Glutamatergic neuron (in vitro differentiated cells): ENCODE results near the gene RNF26. TPM values are rescaled to one million over a fixed set of nuclear protein-coding genes. Genes with fewer than 3 reads are reported as not detected.

Experiments
- DNase-seq: peaks from one replicate; pipeline ENCODE4 v3.0.0; 2022
- H3K27ac Mint-ChIP-seq: one replicate; pipeline ENCODE4 v1.8.0; 2020; ENCODE audit warnings: mild to moderate bottlenecking, mixed read lengths, inconsistent platforms; ENCODE audit not compliant: unreplicated experiment
- H3K27me3 Mint-ChIP-seq: one replicate; pipeline ENCODE4 v1.8.0; 2020; ENCODE audit warnings: mild to moderate bottlenecking, moderate library complexity, mixed read lengths, inconsistent platforms; ENCODE audit not compliant: unreplicated experiment
- H3K36me3 Mint-ChIP-seq: one replicate; pipeline ENCODE4 v1.8.0; 2020; ENCODE audit warnings: mild to moderate bottlenecking, mixed read lengths, inconsistent platforms; ENCODE audit not compliant: unreplicated experiment
- H3K4me1 Mint-ChIP-seq: one replicate; pipeline ENCODE4 v1.8.0; 2020; ENCODE audit warnings: mild to moderate bottlenecking, low read depth, mixed read lengths, inconsistent platforms; ENCODE audit not compliant: unreplicated experiment
- H3K4me3 Mint-ChIP-seq: one replicate; pipeline ENCODE4 v1.8.0; 2020; ENCODE audit warnings: mild to moderate bottlenecking, mixed read lengths, inconsistent platforms; ENCODE audit not compliant: unreplicated experiment
- H3K9me3 Mint-ChIP-seq: one replicate; pipeline ENCODE4 v1.8.0; 2020; ENCODE audit warnings: mild to moderate bottlenecking, moderate library complexity, mixed read lengths, inconsistent platforms; ENCODE audit not compliant: unreplicated experiment
- total RNA-seq: library from RNA; stranded (reverse); fragmentation: NEBNext Ultra II Directional; extraction: Animal tissue kit (Norgen Biotek cat#: 25700); gene quantifications from one replicate; pipeline ENCODE4 v1.2.1, GENCODE V29; 2021; ENCODE audit not compliant: unreplicated experiment
- TF ChIP-seq, protein P1 (sequence below): fragments of 200-600 bp; sonication (generic); IDR thresholded peaks from one replicate; pipeline ENCODE4 v1.5.0; 2021; ENCODE audit not compliant: partially characterized antibody, unreplicated experiment

The RNF26 gene
- total RNA-seq, 1 donor from 2014 or later = 20.6 TPM

DNA sequence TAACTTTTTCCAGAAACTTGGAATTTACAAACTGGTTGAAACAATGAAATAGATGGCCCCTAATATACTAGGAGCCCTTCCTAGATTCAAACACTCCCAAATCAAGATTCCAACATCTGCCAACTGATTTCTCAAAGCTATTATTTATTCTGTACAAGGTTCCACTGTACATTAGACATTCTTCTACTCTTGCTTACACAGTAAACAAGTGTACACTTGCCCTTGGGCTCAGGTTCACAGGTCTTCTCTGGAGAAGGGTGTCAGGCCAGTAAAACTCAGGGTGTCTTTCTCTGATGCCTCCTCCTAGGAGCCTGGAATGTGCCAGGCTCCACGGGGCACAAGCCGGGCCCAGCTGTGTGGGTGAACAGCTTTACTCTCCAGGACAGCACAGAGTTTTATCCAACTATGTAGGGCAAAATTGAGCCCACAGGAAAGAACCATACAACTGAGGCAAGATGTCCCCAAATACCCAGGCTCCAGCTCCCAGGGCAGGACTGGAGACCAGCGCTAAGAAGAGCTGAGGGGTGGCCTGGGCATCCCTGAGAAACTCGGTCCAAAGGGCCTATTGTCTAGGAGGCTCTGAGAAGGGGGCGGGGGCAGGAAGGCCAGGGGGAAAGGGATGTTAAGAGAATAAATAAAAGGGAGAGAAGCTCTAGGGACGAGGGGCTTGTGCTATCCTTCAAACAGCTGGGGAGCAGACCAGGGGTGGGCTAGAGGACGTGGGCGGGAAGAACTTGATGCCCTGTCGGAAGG lies 20.9 kb downstream of the RNF26 start:
- Mint-ChIP-seq H3K27me3 (peaks cover 9% of the 10 kb centered on the region), H3K36me3 (peaks cover 5% of the 10 kb centered on the region), H3K9me3 (peaks cover 8% of the 10 kb centered on the region), H3K27ac (no peak overlapping the region), H3K4me3 (no peak overlapping the region), H3K4me1 (peaks cover 8% of the 10 kb centered on the region)
- DNase-seq = no peak
- TF ChIP-seq, protein P1, sequence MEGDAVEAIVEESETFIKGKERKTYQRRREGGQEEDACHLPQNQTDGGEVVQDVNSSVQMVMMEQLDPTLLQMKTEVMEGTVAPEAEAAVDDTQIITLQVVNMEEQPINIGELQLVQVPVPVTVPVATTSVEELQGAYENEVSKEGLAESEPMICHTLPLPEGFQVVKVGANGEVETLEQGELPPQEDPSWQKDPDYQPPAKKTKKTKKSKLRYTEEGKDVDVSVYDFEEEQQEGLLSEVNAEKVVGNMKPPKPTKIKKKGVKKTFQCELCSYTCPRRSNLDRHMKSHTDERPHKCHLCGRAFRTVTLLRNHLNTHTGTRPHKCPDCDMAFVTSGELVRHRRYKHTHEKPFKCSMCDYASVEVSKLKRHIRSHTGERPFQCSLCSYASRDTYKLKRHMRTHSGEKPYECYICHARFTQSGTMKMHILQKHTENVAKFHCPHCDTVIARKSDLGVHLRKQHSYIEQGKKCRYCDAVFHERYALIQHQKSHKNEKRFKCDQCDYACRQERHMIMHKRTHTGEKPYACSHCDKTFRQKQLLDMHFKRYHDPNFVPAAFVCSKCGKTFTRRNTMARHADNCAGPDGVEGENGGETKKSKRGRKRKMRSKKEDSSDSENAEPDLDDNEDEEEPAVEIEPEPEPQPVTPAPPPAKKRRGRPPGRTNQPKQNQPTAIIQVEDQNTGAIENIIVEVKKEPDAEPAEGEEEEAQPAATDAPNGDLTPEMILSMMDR = no peak

DNA sequence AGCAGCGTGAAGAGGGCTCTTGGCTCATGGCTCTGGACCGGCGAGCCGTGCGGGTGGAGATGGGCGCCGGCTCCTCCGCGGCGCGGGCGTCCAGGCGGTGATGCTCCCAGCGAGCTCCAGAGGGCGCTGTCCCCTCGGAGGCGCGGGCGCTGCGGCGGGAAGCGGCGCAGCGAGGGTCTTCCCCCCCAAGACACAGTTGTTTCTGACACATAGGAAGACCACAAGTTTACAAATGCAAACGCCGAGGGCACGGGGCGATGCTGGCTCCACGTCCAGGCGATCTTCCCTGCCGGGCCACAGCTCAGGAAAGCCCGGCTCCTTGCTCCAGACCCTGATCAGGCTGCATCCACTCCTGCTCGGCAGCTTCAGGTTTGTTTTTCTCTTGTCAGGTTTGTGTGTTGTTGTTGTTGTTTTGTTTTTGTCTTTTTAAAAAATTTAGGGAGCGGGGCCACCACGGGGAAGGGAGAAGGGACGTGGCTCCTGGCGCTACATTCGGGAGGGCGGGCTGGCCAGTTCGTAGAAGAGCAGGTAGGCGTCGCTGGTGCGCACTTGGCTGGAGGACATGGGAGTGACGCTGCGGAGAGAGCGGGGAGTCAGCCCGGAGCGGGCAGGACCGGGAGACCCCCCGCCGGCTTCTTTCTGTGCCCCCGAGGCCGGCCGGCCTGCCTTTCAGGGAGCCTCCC lies 22.2 kb downstream of the RNF26 start:
- peaks cover 9% of the 10 kb centered on the region for H3K27me3 Mint-ChIP-seq
- H3K4me1 Mint-ChIP-seq = peaks cover 13% of the 10 kb centered on the region
- TF ChIP-seq, protein P1 = peak; percentile 99
- peak overlapping the region; percentile 80 for H3K4me3 Mint-ChIP-seq
- DNase-seq = peak; percentile 83
- H3K36me3 Mint-ChIP-seq = peaks cover 5% of the 10 kb centered on the region
- no peak overlapping the region for H3K27ac Mint-ChIP-seq
- peaks cover 8% of the 10 kb centered on the region for H3K9me3 Mint-ChIP-seq

DNA sequence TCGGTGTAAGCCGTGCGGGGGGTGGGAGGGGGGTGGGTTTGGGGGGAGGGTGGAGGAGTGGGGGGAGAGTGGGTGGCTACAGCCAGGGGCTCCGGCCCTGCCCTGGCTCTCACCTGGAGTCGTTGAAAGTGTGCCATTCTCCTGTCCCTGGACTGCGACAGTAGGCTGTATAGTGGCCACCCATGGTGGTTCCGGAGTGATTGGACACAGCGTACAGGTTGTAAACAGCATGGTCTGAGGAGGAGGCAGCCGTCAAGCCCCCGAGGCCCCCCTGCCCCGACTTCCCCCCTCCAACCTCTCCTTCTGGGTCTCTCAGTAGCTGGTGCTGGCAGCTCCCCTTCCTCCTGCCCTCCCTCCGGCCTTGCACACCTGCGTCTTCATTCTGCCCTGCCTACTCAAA lies 22.7 kb downstream of the RNF26 start:
- Mint-ChIP-seq H3K27ac (no peak overlapping the region), H3K4me1 (peaks cover 16% of the 10 kb centered on the region), H3K4me3 (peak overlapping the region; percentile 70), H3K9me3 (peaks cover 9% of the 10 kb centered on the region), H3K36me3 (peaks cover 5% of the 10 kb centered on the region), H3K27me3 (peaks cover 9% of the 10 kb centered on the region)
- TF ChIP-seq, protein P1 = no peak
- no peak for DNase-seq

DNA sequence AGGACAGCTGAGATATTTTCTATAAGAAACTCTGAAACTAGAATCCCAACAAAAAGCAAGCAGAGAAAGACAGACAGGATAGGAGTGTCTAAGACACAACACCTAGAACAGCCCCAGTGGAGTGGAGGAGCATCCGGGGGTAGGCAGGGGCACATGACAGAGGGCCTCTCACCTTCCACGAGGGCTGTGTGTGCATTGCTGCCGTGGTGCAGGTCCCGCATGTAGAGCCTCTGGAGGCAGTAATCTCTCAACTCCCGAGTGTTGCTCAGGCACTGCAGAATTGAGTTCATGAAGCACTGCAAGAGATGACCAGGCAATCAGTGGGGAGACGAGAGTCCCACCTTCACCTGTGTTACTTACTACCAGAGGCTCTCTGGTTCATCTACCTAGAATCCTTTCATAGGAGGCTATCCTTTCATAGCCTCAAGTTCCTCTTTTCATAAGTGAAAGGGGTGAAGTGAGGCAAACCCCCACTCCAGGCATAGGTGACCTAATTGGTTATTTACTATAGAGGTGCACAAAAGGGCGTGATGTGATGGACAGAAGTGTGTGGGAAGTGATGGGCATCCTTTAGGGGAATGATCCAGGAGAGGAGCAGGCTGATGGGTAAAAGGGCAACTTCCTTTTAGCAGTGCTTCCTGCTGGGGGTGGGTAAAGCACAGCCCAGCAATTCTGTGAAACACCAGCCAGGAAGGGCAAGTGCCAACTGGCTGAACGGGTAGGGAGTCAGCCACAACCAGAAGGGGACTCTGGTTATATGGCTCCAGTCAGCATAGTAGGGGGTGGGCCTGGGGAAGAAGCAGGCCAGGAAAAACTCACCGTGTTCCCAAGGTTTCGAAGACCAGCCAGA lies 25.3 kb downstream of the RNF26 start:
- Mint-ChIP-seq H3K9me3 (peaks cover 10% of the 10 kb centered on the region), H3K4me3 (no peak overlapping the region), H3K4me1 (peaks cover 18% of the 10 kb centered on the region), H3K36me3 (peaks cover 5% of the 10 kb centered on the region), H3K27ac (no peak overlapping the region), H3K27me3 (peaks cover 13% of the 10 kb centered on the region)
- no peak for DNase-seq
- TF ChIP-seq, protein P1 = no peak
